DND-41 (cell line): Measurements from ENCODE around the gene NDUFC2.

Experiments
- EZH2 ChIP-seq: IDR thresholded peaks from 3 replicates; pipeline ENCODE4 v1.6.1; 2012; ENCODE audit warnings: borderline replicate concordance, low read depth, mild to moderate bottlenecking, moderate library complexity, low read length, inconsistent platforms; ENCODE audit not compliant: severe bottlenecking
- TF ChIP-seq, protein P1 (sequence below): IDR thresholded peaks from 2 replicates; pipeline ENCODE4 v1.5.1; 2012; ENCODE audit warnings: borderline replicate concordance, low read length, moderate library complexity, mild to moderate bottlenecking; ENCODE audit not compliant: poor library complexity, severe bottlenecking; ENCODE audit errors: extremely low read depth

DNA sequence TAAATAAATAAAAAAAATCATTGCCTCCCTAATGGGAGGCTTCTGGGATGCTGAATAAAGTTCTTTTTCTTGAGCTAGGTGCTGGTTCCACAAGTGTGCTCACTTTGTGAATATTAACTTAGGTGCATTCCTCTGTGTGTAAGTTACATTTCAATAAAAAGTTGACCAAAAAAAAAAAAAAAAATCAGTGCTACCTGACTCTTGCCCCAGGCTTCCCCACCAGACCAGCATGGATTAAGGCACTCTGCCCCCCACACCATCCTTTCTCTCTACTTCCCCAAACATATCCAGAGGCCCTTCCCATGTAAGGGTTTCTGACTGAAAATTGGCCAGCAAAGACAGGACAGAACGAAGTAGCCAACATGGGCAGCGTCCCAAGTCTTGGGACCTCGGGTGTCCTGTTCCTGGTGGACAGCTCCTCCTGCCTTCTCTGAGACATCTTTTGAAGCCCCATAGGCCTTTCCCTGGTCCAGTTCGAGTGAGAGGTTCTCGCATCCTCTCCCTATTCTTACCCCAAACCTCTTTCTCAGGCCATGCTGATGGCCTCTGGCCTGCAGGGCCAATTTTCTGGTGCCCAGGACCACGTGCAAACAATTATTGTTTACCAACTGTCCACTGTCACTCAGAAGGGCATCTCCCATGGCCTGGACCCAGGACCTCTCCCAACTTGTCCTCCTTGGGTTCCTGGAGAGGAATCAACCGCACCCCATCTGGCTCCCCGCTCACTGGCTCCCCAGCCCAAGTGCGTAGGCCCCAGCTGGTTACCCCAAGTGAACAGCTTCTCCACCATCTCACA lies 41.6 kb downstream of the NDUFC2 start:
- TF ChIP-seq, protein P1, sequence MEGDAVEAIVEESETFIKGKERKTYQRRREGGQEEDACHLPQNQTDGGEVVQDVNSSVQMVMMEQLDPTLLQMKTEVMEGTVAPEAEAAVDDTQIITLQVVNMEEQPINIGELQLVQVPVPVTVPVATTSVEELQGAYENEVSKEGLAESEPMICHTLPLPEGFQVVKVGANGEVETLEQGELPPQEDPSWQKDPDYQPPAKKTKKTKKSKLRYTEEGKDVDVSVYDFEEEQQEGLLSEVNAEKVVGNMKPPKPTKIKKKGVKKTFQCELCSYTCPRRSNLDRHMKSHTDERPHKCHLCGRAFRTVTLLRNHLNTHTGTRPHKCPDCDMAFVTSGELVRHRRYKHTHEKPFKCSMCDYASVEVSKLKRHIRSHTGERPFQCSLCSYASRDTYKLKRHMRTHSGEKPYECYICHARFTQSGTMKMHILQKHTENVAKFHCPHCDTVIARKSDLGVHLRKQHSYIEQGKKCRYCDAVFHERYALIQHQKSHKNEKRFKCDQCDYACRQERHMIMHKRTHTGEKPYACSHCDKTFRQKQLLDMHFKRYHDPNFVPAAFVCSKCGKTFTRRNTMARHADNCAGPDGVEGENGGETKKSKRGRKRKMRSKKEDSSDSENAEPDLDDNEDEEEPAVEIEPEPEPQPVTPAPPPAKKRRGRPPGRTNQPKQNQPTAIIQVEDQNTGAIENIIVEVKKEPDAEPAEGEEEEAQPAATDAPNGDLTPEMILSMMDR: no peak
- TF ChIP-seq EZH2: no peak
